Measurements from ENCODE around the gene NR1H4. TPM values are rescaled to one million over a fixed set of nuclear protein-coding genes. Genes with fewer than 3 reads are reported as not detected.

The NR1H4 gene
- total and polyA plus RNA-seq, 2 experiments from 2014 or later = not detected

GRCh38 chr12:100555722-100556121 lies 82.1 kb downstream of the NR1H4 start (continued):
- TF ChIP-seq REST (IDR thresholded peaks at IDR 0.05; ENCODE audit: unreplicated experiment) (no peak), CREB1 (CRISPR knock-in tag; IDR thresholded peaks at IDR 0.05; ENCODE audit: low read depth) (no peak), ZNF114 (CRISPR knock-in tag; IDR thresholded peaks at IDR 0.05) (no peak), STAT1 (IDR thresholded peaks at IDR 0.05; ENCODE audit: unreplicated experiment) (no peak), EZH2 (IDR thresholded peaks at IDR 0.05; ENCODE audit: low read depth, unreplicated experiment) (no peak), NANOG (IDR thresholded peaks at IDR 0.05; ENCODE audit: borderline replicate concordance) (no peak), ZNF331 (CRISPR knock-in tag; IDR thresholded peaks at IDR 0.05; ENCODE audit: low read depth) (no peak), EZH2phosphoT487 (IDR thresholded peaks at IDR 0.05; ENCODE audit: unreplicated experiment) (no peak), CTCF (conservative IDR thresholded peaks at IDR 0.05; ENCODE audit: low read depth in 2 of 2) (no peak), JUNB (IDR thresholded peaks at IDR 0.05; ENCODE audit: unreplicated experiment) (no peak)

GRCh38 chr12:100557357-100557756 lies 83.7 kb downstream of the NR1H4 start:
- Histone ChIP-seq H3K9me2 (ENCODE audit: insufficient read depth) (no peaks in the 10 kb centered on the region), H3K36me3 (ENCODE audit: insufficient read depth) (no peaks in the 10 kb centered on the region), H3K79me2 (replicated peaks; ENCODE audit: insufficient read depth) (no peaks in the 10 kb centered on the region), H3F3A (replicated peaks; ENCODE audit: low read depth) (no peaks in the 10 kb centered on the region), H3K4me3 (no peak overlapping the region), H2AFZ (no peak overlapping the region), H3K27me3 (ENCODE audit: insufficient read depth) (no peaks in the 10 kb centered on the region), H3K4me2 (no peak overlapping the region), H4K20me1 (replicated peaks; ENCODE audit: insufficient read depth) (no peaks in the 10 kb centered on the region), H3K27ac (ENCODE audit: low read depth) (no peak overlapping the region), H3K4me1 (ENCODE audit: insufficient read depth) (no peaks in the 10 kb centered on the region)
- H3K9me3 Mint-ChIP-seq = no peaks in the 10 kb centered on the region
- DNase-seq (ENCODE audit: low spot score) (no peak), ATAC-seq (no peak)
- H3K4me1 Mint-ChIP-seq = peaks cover 5% of the 10 kb centered on the region; the same call in 2 of the 3 replicates
- no peaks in the 10 kb centered on the region for H3K27me3 Mint-ChIP-seq (ENCODE audit: insufficient read depth, low read depth, poor library complexity)
- H3K36me3 Mint-ChIP-seq (ENCODE audit: low read depth) = no peaks in the 10 kb centered on the region; the same call in 2 of the 3 replicates
- TF ChIP-seq CREB1 (CRISPR knock-in tag; IDR thresholded peaks at IDR 0.05; ENCODE audit: low read depth) (no peak), CTCF (conservative IDR thresholded peaks at IDR 0.05; ENCODE audit: low read depth in 2 of 2) (no peak), ETS1 (IDR thresholded peaks at IDR 0.05) (no peak), ZNF331 (CRISPR knock-in tag; IDR thresholded peaks at IDR 0.05; ENCODE audit: low read depth) (no peak), STAT1 (IDR thresholded peaks at IDR 0.05; ENCODE audit: unreplicated experiment) (no peak), ZNF114 (CRISPR knock-in tag; IDR thresholded peaks at IDR 0.05) (no peak), EZH2 (IDR thresholded peaks at IDR 0.05; ENCODE audit: low read depth, unreplicated experiment) (no peak), NANOG (IDR thresholded peaks at IDR 0.05; ENCODE audit: borderline replicate concordance) (no peak), POLR2AphosphoS5 (IDR thresholded peaks at IDR 0.05; ENCODE audit: low read depth) (no peak), EZH2phosphoT487 (IDR thresholded peaks at IDR 0.05; ENCODE audit: unreplicated experiment) (no peak), REST (IDR thresholded peaks at IDR 0.05; ENCODE audit: unreplicated experiment) (no peak)
- no peak overlapping the region for H3K27ac Mint-ChIP-seq
- H3K4me3 Mint-ChIP-seq = no peak overlapping the region
